NCI-H526 (cell line): Measurements from ENCODE around the gene GOPC.
"Not testable (repeated sequence)": the region's sequence is repeated elsewhere in the genome, so short reads cannot be mapped to it uniquely, and the experiment has no call there.

Source experiments
- DNase-seq, 2 experiments: peaks; one replicate each; lab custom pipeline; 2025; lab: John Stamatoyannopoulos, UW

Gene GOPC

DNA sequence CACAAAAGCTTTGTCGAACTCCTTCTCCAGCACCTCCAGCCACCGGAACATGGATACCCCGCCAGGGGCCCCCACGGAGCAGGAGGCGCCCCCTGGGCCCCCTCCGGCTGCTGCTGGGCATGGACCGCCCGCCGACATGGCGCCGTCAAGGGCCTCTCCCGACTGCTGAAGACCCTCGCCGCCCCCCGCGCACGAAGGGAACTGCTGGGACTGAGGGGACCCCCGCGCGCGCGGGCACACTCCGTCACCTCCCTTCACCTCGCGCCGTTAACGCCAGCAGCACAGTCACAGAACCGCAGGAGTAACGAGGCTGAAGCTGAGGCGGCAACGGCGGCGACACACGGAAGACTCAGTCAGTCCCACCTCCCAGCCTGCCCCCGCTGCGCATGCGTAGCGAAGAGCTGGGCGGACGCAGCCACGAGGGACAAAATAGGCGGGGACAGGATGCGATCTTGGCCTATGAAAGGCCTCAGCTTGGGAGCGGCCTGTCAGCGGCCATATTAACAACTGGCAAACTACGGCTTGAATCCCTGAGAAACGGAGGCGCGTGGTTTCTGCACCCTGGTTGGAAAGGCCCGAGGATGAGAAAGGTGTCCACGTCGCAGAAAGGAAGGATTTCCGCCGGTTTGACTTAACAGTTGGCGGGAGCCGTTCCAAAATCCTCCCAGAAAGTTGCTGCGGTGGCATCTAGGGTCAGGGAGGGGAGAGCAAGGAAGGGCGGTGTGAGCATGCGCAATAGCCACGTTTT is at the start of gene GOPC:
Gene GOPC, minus strand, starts transcription at position 361 of the 748 bp plus-strand sequence. Its CDS starts 223 bp downstream, at position 138.
- peak; percentile 96 to 98 for DNase-seq

DNA sequence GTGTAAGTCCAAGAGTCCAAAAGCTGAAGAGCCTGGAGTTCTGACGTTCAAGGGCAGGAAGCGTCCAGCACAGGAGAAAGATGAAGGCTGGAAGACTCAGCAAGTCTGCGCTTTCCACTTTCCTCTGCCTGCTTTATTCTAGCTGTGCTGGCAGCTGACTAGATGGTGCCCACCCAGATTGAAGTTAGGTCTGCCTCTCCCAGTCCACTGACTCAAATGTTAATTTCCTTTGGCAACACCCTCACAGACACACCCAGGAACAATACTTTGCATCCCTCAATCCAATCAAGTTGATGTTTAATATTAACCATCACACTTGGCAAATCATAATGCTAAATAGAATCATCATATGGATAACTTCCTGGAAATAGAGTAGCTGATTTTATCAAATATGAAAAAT is 49.7 kb upstream of the GOPC start:
- not testable (repeated sequence) for DNase-seq

DNA sequence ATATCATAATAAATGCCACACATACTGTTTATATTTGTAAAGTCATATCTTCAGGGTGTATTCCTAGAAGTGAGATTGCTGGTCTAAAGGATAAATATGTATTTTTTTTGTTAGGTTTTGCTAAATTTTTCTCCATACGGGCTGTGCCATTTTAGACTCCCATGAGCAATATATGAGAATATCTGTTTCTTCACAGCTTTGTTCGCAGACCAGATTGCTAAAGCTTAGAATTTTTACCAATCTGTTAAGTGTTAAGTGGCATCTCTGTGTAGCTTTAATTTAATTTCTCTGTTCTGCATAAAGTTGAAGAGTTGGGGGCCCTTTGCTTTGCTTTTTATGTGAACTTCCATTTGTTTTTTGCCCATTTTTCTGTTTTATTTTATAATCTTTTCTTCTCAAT is 40.7 kb upstream of the GOPC start:
- DNase-seq, result no peak

DNA sequence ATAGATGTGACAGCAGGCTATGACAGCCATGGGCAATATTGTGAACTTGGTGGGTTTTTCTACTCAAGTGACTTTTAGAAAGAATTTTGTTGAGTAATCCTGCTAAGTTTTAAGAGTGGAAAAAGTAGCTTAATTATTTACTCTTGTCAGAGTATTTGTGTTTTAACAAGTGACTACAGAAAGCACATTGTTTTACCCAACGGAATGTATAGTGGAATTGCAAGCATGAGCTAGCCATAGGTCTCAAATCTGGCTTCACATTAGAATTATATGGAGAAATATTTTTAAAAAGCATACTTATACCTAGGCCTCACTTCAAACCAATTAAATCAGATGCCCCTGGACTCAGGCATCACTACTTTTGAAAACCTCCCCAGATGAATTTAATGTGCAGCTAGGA is 35.5 kb upstream of the GOPC start:
- no peak for DNase-seq

DNA sequence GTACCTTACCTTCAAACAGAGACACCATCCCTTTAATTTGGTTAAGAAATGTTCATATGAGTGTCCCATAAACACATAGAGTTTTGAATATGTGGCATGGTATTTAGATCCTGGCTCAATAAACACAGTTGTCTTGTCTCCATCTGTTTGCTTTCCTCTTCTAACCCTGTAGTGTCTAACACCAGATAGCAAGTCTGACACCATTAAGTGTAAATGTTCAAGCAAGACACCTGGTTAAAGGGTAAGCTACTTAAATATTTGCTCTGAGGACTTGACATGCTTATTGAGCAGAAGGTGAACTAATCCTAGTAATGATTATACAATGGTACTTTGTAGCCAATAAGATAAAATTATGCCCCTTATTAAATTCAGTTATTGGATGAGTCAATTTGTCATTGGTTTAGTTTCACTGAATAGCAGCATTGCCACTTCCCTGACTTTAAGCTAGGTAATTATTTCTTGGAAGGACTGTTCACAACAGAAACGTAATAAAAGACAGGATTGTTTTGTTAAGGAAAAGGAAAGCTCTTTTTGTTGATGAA is 26.9 kb upstream of the GOPC start:
- peak; percentile 77 to 91 for DNase-seq

DNA sequence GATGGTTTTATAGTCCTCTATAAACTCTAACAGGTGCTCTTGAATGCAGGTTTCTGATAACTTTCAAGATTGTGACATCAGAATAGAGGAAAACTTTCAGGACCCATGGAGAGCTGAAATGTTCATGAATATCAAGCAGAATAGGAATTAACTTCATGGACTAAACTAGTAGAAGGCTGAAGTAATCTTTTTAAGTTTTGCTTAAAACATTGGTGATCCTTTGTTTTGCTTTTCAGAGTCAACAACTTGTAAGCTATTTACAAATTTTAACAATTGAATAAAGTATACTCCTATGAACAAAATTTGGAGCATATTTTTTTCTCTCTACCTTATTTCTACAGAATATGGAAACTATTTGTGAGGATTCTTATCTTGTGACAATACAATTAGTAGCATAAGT is 25.2 kb upstream of the GOPC start:
- no peak for DNase-seq

DNA sequence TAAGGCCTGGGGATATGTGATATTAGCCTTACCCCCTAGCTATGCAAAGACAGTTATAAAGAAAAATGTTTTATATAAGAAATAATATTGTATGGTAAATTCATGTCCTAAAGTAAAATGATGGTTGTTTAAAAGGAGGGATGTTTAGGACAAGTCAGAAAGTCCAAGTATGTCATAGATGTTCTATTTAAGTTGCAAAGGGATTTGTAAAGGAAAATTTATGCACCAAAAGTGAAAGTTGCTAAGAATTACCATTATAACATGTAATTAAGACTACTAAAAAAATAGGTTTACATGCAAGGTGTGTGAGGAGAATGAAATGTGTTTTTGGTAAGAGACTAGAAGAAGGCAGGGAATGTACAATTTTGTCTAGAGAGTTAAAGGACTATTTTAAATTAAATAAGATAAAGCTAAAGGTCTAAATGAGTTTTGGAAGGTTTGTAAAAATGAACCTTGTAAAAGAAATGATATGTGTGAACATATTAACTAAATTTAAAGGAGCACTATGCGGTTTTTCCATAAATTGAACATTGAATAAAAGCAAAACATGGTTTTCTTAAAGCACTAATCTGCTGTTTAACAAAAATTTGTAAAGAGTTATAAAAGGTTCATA is 22.7 kb upstream of the GOPC start:
- DNase-seq, result peak in 1 of 2 experiments; percentile 3

DNA sequence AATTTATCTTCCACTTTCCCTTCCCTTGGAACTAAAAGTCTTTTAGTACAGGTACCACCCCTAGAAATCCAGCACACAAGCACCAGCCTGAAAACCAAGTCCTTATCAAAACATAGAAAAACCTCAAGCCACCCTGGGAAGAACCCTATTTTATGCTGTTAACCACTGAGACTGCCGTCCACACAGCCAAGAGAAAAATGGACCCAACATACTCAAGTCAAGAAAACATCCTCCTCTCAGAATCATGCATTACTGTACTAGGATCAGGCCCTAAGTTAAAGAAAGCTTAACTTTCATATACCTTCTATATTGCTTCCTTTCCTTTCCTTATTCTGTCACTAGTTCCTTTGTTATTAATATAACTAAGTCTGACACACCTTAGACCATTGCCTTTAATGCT is 16.9 kb upstream of the GOPC start:
- DNase-seq, result no peak

DNA sequence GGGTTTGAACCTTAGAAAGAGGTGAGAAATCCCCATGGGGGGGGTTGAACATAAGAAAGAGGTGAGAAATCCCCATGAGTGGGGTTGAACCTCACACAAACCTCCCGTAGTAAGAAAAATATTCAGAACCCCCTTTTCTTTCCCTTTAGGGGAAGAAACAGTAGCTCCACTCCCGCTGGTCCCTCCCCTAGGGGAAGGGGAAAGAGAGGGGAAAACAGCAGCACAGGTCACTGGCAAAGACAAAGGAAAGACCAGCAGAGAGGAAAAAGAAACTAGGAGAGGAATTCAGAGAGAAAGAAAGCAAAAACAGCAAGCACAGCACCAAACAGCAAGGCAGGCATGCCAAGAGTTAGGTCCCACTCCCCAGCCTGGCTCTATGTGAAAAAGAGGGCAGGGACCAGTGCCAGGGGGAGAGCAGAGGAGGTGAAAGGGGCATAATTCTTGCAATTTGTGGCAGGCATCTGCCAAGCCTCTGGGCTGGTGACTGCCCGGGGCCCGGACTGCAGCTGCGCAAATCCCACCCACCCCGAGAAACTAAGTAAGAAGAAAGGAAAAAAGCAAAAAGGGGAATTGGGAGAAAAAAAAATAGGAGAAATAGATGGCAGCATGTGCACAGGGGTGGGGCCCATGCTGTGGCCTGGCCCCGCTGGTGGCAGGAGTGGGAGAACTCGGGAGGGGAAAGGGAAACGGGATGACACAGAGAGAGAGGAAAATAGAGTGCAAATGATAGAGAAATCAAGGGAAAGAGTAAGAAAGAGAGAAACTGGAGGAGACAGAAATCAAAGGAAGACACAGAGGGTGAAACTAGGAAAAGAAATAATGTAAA is 15.1 kb upstream of the GOPC start:
- no peak for DNase-seq

DNA sequence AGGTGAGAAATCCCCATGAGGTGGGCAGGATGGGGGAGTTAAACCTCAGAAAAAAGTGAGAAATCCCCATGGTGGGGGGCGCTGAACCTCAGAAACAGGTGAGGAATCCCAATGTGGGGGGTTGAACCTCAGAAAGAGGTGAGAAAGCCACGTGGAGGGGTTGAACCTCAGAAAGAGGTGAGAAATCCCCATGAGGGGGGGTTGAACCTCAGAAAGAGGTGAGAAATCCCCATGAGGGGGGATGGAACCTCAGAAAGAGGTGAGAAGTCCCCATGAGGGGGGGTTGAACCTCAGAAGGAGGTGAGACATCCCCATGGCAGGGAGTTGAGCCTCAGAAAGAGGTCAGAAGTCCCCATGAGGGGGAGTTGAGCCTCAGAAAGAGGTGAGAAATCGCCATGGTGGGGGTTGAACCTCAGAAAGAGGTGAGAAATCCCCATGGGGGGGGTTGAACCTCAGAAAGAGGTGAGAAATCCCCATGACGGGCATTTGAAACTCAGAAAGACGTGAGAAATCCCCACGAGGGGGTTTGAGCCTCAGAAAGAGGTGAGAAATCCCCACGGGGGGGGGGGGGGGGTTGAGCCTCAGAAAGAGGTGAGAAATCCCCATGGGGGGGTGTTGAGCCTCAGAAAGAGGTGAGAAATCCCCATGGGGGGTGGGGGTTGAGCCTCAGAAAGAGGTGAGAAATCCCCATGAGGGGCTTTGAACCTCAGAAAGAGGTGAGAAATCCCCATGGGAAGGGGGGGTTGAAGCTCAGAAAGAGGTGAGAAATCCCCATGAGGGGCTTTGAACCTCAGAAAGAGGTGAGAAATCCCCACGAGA is 14.3 kb upstream of the GOPC start:
- DNase-seq, result no peak

DNA sequence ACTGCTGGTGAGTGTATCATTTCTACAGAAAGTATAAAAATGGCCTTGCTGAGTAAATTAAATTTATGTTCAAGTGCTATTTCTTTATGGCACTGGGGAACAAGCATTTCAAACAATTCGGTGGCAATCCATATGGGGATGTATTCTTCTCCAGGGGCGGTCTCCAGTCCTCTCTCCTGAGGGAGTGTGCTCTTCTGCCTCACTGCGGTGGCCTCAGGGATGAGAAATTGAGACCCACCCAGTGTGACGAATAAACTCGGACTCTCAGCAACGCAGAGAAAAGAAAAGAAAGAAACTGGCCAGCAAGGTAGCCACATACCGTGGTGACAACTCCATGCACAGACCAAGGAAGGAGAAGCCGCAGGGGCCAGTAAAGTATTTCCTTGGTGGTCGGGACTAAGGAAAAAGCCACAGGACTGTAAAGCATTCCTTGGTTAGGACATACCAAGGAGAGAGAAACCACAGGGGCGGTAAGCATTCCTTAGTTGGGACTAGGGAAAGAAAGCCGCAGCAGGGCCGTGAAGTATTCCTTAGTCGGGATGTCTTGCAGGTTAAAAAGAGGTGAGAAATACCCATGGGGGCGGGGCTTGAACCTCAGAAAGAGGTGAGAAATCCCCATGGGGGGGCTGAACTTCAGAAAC is 13.6 kb upstream of the GOPC start:
- no peak for DNase-seq

DNA sequence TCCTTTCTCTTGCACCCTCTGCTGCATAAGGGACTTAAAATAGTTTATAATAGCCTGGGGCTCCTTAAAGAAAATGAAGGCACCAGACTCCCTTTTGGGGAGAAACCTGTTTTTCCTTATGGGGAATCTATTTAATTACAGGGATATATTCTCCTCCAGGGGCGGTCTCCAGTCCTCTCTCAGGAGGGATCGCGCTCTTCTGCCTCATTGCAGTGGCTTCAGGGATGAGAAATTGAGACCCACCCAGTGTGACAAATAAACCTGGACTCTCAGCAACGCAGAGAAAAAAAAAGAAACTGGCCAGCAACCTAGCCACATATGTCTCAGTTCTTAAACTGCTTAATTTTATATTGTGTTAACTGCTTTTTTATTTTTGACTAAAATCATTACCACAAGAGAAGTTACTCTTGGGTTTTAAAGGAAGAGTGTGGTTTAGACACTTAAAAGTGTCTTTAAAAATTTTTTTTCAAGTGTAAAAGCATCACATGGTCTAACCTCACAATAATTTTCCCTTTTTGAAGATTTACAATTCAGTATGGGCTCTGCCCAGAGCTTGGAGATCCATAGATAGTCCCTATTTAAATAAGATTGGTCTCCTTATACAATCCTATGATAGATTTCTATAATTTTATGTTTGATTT is 11.7 kb upstream of the GOPC start:
- no peak for DNase-seq

DNA sequence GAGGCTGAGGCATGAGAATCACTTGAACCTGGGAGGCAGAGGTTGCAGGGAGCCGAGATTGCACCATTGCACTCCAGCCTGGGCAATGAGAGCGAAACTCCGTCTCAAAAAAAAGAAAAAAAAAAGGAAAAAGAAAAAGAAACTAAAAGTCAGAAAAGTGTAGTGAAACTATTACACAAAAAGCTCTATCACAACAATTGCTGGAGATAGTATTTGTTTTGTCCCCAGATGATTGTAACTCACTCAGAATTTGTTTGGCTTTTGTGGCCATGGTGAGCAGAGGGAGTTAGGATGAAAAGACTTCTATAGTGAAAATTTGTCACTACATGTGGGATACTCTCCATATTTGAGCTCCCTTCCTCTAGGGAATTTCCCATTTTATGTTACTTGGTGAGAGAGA is 5.2 kb upstream of the GOPC start:
- no peak for DNase-seq

DNA sequence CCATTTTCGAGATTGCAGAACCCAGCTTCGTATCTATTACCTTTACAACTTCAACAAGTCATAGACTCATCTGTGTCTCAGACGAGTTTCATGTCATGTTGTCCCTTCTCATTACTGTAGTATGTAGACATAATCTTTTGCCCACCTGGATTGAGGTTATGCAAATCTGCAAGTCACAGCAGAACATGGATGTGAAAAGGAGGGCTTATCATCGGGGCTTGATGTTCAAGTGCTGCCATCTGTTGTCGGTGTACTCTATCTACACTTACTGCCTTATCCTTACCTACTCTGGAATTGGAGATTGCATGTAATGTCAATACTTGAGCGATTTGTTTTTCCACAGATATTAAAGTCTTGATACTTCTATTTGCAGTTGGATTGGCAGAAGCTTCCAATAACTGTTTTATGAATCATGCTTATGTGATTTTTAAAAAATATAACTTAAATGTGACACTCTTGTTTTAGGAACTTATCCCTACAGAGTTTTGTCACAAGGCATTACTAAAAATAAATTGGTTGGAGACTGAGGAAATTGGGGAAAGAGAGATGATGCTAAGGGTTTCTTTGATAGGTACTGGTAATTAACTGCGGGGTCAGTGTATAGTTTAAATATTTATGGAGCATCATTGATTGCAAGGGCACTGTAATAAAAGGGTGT is 3.0 kb upstream of the GOPC start:
- peak; percentile 89 for DNase-seq

DNA sequence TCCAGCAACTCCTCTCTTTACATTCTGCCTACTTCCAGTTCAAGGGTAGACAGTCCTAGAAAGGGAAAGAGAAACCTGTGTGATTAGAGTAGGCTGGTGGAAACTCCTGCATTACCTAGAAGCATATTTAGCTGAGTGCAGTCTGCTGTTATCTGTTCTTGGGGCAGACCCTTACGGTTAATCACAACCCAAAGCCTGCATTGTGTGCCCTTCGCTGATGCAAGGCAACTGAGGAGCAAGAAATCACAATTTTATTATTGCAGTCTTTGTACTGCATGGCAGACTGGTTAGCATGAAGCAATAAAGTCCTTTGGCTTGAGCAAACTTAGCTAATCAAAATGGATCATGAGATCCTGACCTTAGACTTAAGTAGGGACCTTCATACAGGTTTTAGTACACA is 1.5 kb upstream of the GOPC start:
- no peak for DNase-seq

DNA sequence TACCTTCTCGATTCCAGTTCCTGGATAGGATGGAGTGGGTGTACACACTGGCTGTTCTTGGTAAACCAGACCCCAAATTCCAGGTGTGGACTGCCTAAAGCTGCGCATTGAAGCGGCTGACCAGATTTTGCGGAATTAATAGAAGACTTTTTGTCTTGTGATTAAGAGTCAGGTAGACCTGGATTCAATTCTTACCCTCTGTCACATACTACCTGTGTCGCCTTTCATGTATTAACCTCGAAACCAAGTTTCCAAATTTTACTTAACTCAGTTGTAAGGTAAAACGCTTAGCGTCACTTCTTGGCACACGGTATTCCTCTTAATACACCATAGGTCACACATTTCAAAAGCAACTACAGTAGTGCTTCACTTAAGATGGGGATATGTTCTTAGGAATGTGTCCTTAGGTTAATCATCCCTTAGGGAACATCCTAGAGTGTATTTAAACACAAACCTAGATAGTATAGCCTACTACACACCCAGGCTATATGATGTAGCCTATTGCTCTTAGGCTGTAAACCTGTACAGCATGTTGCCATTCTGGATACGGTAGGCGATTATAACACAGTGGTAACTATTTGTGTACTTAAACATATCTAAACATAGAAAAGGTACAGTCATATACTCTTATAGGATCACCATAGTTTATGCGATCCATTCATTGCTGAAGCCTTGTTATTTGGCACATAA is 733 bp upstream of the GOPC start:
- no peak for DNase-seq

DNA sequence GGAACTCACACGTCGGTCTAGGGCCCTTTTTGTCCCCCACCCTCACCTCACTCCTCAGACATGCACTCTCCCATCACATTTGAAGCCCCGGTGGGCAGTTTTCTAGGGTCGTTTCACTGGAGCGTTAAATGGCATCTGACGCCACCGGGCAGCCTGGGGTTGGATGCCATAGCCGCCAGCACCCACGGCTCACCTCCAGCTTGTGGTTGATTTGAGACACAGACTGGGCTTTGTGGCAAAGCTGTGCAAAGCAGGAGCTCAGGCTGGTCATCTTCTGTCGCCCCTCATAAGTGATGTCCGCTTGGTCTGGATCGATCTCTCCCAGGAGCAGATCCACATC is 530 bp downstream of the GOPC start:
- DNase-seq, result peak; percentile 49 to 79

DNA sequence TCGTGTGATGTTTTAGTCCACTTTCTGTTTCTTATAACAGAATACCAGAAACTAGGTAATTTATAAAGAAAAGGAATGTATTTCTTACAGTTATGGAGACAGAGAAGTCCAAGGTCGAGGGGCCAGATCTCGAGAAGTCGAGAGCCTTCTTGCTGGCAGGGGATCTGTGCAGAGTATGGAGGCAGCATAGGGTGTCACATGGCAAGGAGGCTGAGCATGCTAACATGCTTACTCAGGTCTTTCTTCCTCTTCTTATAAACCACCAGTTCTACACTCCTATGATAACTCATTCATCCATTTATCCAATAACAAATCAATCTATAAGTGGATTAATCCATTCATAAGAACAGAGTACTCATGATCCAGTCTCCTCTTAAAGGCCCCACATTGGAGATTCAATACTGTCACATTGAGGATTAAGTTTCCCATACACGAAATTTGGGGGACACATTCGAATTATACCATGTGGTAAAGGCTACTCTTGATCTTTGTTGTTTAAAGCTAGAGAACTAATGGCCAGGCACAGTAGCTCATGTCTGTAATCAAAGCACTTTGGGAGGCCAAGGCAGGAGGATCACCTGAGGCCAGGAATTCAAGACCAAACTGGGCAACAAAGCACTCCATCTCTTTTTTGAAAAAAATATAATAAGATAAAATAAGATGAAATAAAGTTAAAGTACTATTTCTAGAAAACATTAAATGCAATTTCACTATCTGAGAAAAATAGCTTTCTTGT is 2.1 kb downstream of the GOPC start:
- no peak for DNase-seq

DNA sequence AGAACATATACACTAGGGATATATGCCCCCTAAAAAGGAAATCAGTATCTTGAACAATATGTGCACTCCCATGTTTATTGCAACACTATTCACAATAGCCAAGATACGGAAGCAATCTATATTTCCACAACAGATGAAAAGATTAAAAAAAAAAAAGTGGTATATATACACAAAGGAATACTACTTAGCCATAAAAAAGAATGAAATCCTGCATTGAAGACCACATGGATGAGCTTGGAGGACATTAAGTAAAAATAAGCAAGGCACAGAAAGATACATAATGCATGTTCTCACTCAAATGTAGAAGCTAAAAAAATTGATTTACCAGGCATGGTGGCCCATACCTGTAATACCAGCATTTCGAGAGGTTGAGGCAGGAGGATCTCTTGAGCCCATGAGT is 4.6 kb downstream of the GOPC start:
- DNase-seq, result no peak
